ENCODE measurements around the gene VPS35L.

Gene VPS35L

GRCh38 chr16:19528666-19529065 lies 26.8 kb upstream of the VPS35L start:
- no peak overlapping the region for H3K4me2 ChIP-seq (ENCODE audit: low read length)
- no peaks in the 10 kb centered on the region for H4K20me1 ChIP-seq (ENCODE audit: control insufficient read depth, insufficient read depth, low read depth, low read length)
- peaks cover 63% of the 10 kb centered on the region for H3K36me3 ChIP-seq (ENCODE audit: control insufficient read depth, low read length)
- H3K4me3 ChIP-seq (ENCODE audit: low read length): no peak overlapping the region
- H3K27ac ChIP-seq (ENCODE audit: low read depth, low read length): no peak overlapping the region
- H3K79me2 ChIP-seq (ENCODE audit: control insufficient read depth, low read length): peaks cover 44% of the 10 kb centered on the region
- H3K27me3 ChIP-seq (ENCODE audit: control insufficient read depth, low read length): no peaks in the 10 kb centered on the region
- no peaks in the 10 kb centered on the region; the same call in 1 of the 2 replicates for H3F3A ChIP-seq (ENCODE audit: control insufficient read depth, insufficient read depth)
- TF ChIP-seq CTCF (IDR thresholded peaks at IDR 0.05; ENCODE audit: low read depth, low read length, poor library complexity, severe bottlenecking) (no peak), EZH2phosphoT487 (IDR thresholded peaks at IDR 0.05; ENCODE audit: borderline replicate concordance, low read length) (no peak)
- no peaks in the 10 kb centered on the region for H3K9me3 ChIP-seq (ENCODE audit: control insufficient read depth, insufficient read depth, low read length)
- peaks cover 20% of the 10 kb centered on the region for H3K4me1 ChIP-seq (ENCODE audit: control insufficient read depth, low read length)
- H3K9me2 ChIP-seq (replicated peaks; ENCODE audit: control insufficient read depth, low read length): no peaks in the 10 kb centered on the region

- no peaks in the 10 kb centered on the region for H3K4me1 ChIP-seq (ENCODE audit: control insufficient read depth, low read length)
- H3K4me2 ChIP-seq (ENCODE audit: low read length): no peak overlapping the region
- no peaks in the 10 kb centered on the region for H3K9me3 ChIP-seq (ENCODE audit: control insufficient read depth, insufficient read depth, low read length)
- no peaks in the 10 kb centered on the region for H3K9me2 ChIP-seq (replicated peaks; ENCODE audit: control insufficient read depth, low read length)
- peaks cover 83% of the 10 kb centered on the region for H3K36me3 ChIP-seq (ENCODE audit: control insufficient read depth, low read length)
- H3F3A ChIP-seq (ENCODE audit: control insufficient read depth, insufficient read depth): no peaks in the 10 kb centered on the region; the same call in 1 of the 2 replicates
- H3K4me3 ChIP-seq (ENCODE audit: low read length): no peak overlapping the region
- no peaks in the 10 kb centered on the region for H3K27me3 ChIP-seq (ENCODE audit: control insufficient read depth, low read length)
- no peak for TF ChIP-seq CTCF (IDR thresholded peaks at IDR 0.05; ENCODE audit: low read depth, low read length, poor library complexity, severe bottlenecking)
- no peak for TF ChIP-seq EZH2phosphoT487 (IDR thresholded peaks at IDR 0.05; ENCODE audit: borderline replicate concordance, low read length)
- H3K27ac ChIP-seq (ENCODE audit: low read depth, low read length): no peak overlapping the region
- H3K79me2 ChIP-seq (ENCODE audit: control insufficient read depth, low read length): peaks cover 9% of the 10 kb centered on the region
- H4K20me1 ChIP-seq (ENCODE audit: control insufficient read depth, insufficient read depth, low read depth, low read length): no peaks in the 10 kb centered on the region
Observed at GRCh38 chr16:19532601-19533000, 22.9 kb upstream of the VPS35L start.

- H3K9me3 ChIP-seq (ENCODE audit: control insufficient read depth, insufficient read depth, low read length): no peaks in the 10 kb centered on the region
- TF ChIP-seq CTCF (IDR thresholded peaks at IDR 0.05; ENCODE audit: low read depth, low read length, poor library complexity, severe bottlenecking): no peak
- TF ChIP-seq EZH2phosphoT487 (IDR thresholded peaks at IDR 0.05; ENCODE audit: borderline replicate concordance, low read length): no peak
- H3K9me2 ChIP-seq (replicated peaks; ENCODE audit: control insufficient read depth, low read length): no peaks in the 10 kb centered on the region
- no peaks in the 10 kb centered on the region for H3K79me2 ChIP-seq (ENCODE audit: control insufficient read depth, low read length)
- peaks cover 81% of the 10 kb centered on the region for H3K36me3 ChIP-seq (ENCODE audit: control insufficient read depth, low read length)
- no peak overlapping the region for H3K4me2 ChIP-seq (ENCODE audit: low read length)
- no peak overlapping the region for H3K27ac ChIP-seq (ENCODE audit: low read depth, low read length)
- H3F3A ChIP-seq (ENCODE audit: control insufficient read depth, insufficient read depth): no peaks in the 10 kb centered on the region
- no peaks in the 10 kb centered on the region for H3K27me3 ChIP-seq (ENCODE audit: control insufficient read depth, low read length)
- H3K4me1 ChIP-seq (ENCODE audit: control insufficient read depth, low read length): no peaks in the 10 kb centered on the region
- no peak overlapping the region for H3K4me3 ChIP-seq (ENCODE audit: low read length)
- H4K20me1 ChIP-seq (ENCODE audit: control insufficient read depth, insufficient read depth, low read depth, low read length): no peaks in the 10 kb centered on the region
Observed at GRCh38 chr16:19540241-19540970, 15.1 kb upstream of the VPS35L start.

All from DOHH2 (cell line).